HepG2 (cell line): ENCODE data around the gene HELZ2. TPM values are rescaled to one million over a fixed set of nuclear protein-coding genes. Genes with fewer than 3 reads are reported as not detected.
A peak's percentile ranks its signal among the peaks of the same experiment; 100 is the strongest.

ENCODE experiments used
- ADNP ChIP-seq: sonication (generic); formaldehyde crosslinking; IDR thresholded peaks from 2 replicates; pipeline ENCODE4 v1.4.0; 2020; ENCODE audit warnings: missing genetic modification reagents
- FOSL2 ChIP-seq: sonication (generic); formaldehyde crosslinking; IDR thresholded peaks from 2 replicates; pipeline ENCODE4 v1.4.0; 2020; ENCODE audit warnings: missing genetic modification reagents
- GZF1 ChIP-seq: sonication (generic); formaldehyde crosslinking; IDR thresholded peaks from 2 replicates; pipeline ENCODE4 v1.5.1; 2020; ENCODE audit warnings: mild to moderate bottlenecking, missing genetic modification reagents
- HBP1 ChIP-seq: IDR thresholded peaks from 2 replicates; pipeline ENCODE4 v1.6.1; 2016; ENCODE audit warnings: low read depth, control low read depth
- HMGXB4 ChIP-seq, 2 experiments: sonication (generic) in 1 of 2; formaldehyde crosslinking in 1 of 2; IDR thresholded peaks; 2 replicates each; pipeline versions ENCODE4 v1.4.0 to v1.6.1; 2018 to 2020; ENCODE audit warnings: missing genetic modification reagents in 2 of 2, borderline replicate concordance in 1 of 2, low read depth in 1 of 2, mild to moderate bottlenecking in 1 of 2, missing biosample characterization in 1 of 2
- KAT7 ChIP-seq: IDR thresholded peaks from 2 replicates; pipeline ENCODE4 v1.6.1; 2018; ENCODE audit warnings: borderline replicate concordance, missing compliant biosample characterization
- KDM2A ChIP-seq: sonication (generic); formaldehyde crosslinking; IDR thresholded peaks from 2 replicates; pipeline ENCODE4 v1.4.0; 2020; ENCODE audit warnings: low read depth, missing genetic modification reagents, borderline replicate concordance
- KDM6A ChIP-seq: IDR thresholded peaks from 2 replicates; pipeline ENCODE4 v1.6.1; 2016; ENCODE audit warnings: low read depth
- NCOA2 ChIP-seq: sonication (generic); formaldehyde crosslinking; IDR thresholded peaks from 2 replicates; pipeline ENCODE4 v1.8.0; 2022; ENCODE audit warnings: inconsistent platforms
- NFYB ChIP-seq: sonication (generic); formaldehyde crosslinking; IDR thresholded peaks from 2 replicates; pipeline ENCODE4 v1.4.0; 2020; ENCODE audit warnings: missing genetic modification reagents
- NR2F1 ChIP-seq, 2 experiments: fragments of 450-650 bp in 1 of 2; formaldehyde crosslinking in 1 of 2; IDR thresholded peaks; 2 replicates each; pipeline versions ENCODE4 v1.5.0 to v1.6.1; 2016 to 2020; ENCODE audit warnings: mild to moderate bottlenecking in 1 of 2, missing compliant biosample characterization in 1 of 2, missing genetic modification reagents in 1 of 2, moderate library complexity in 1 of 2
- RXRA ChIP-seq: sonication (generic); formaldehyde crosslinking; IDR thresholded peaks from 2 replicates; pipeline ENCODE4 v1.5.1; 2020; ENCODE audit warnings: missing genetic modification reagents
- SETDB1 ChIP-seq: sonication (generic); formaldehyde crosslinking; IDR thresholded peaks from 2 replicates; pipeline ENCODE4 v1.5.1; 2020; ENCODE audit warnings: missing genetic modification reagents, mild to moderate bottlenecking, borderline replicate concordance
- SPEN ChIP-seq: sonication (generic); formaldehyde crosslinking; IDR thresholded peaks from 2 replicates; pipeline ENCODE4 v1.5.1; 2020; ENCODE audit warnings: low read depth, mild to moderate bottlenecking, missing genetic modification reagents
- TBX2 ChIP-seq: sonication (generic); formaldehyde crosslinking; IDR thresholded peaks from 2 replicates; pipeline ENCODE4 v1.5.0; 2020; ENCODE audit warnings: missing genetic modification reagents, mild to moderate bottlenecking, borderline replicate concordance
- TERF1 ChIP-seq: sonication (generic); formaldehyde crosslinking; IDR thresholded peaks from 2 replicates; pipeline ENCODE4 v1.8.0; 2022; ENCODE audit warnings: mild to moderate bottlenecking, missing genetic modification reagents, moderate library complexity
- THRA ChIP-seq: sonication (generic); formaldehyde crosslinking; IDR thresholded peaks from 2 replicates; pipeline ENCODE4 v1.4.0; 2020; ENCODE audit warnings: missing genetic modification reagents, borderline replicate concordance
- ZNF205 ChIP-seq: IDR thresholded peaks from 2 replicates; pipeline ENCODE4 v1.6.1; 2018; ENCODE audit warnings: missing biosample characterization, missing genetic modification reagents
- ZNF263 ChIP-seq: sonication (generic); formaldehyde crosslinking; IDR thresholded peaks from 2 replicates; pipeline ENCODE4 v1.4.0; 2020; ENCODE audit warnings: missing genetic modification reagents
- ZNF326 ChIP-seq: sonication (generic); formaldehyde crosslinking; IDR thresholded peaks from 2 replicates; pipeline ENCODE4 v1.4.0; 2020; ENCODE audit warnings: missing genetic modification reagents, borderline replicate concordance
- ZNF710 ChIP-seq: sonication (generic); formaldehyde crosslinking; IDR thresholded peaks from 2 replicates; pipeline ENCODE4 v1.5.0; 2020; ENCODE audit warnings: mild to moderate bottlenecking, missing genetic modification reagents, borderline replicate concordance
- ZSCAN30 ChIP-seq: sonication (generic); formaldehyde crosslinking; IDR thresholded peaks from 2 replicates; pipeline ENCODE4 v1.5.0; 2020; ENCODE audit warnings: mild to moderate bottlenecking, missing genetic modification reagents
- polyA plus RNA-seq, 8 experiments: library from polyadenylated mRNA; depleted of rRNA in 3 of 8; stranded (reverse) in 7 of 8; unstranded in 1 of 8; fragments of >200 nt; fragmentation: Illumina TruSeq in 4 of 8; extraction: Trizol in 4 of 8; gene quantifications; 2 replicates each; pipeline versions ENCODE4 v1.2.1 to v1.2.3, GENCODE V29; 2011 to 2016; ENCODE audit warnings: low read depth in 4 of 8, missing spikeins in 1 of 8, mixed read lengths in 1 of 8; ENCODE audit not compliant: insufficient read depth in 1 of 8
- total RNA-seq, 5 experiments: library from RNA; depleted of rRNA; stranded (reverse); fragments of >200 nt; fragmentation: Illumina TruSeq; extraction: Trizol; gene quantifications; 2 replicates each; pipeline ENCODE4 v1.2.3, GENCODE V29; 2016; ENCODE audit warnings: low read depth in 1 of 5

HELZ2 gene
- total and polyA plus RNA-seq, 2 of the 13 experiments (the other 11 are each of a cell fraction or from before 2014, with no cell fraction given), result 9.6 to 10.1 TPM

- TF ChIP-seq ZNF205 (CRISPR knock-in tag), result 0 out of 2 replicates have a peak, but pooled peaks have one; percentile 45
- TF ChIP-seq NFYB (CRISPR knock-in tag), result no peak
- peak in 1 of 2 experiments; percentile 79; a peak in 2 of 4 replicates for TF ChIP-seq HMGXB4 (CRISPR knock-in tag; IDR thresholded peaks at IDR 0.05; ENCODE audit: borderline replicate concordance in 1 of 2, low read depth in 1 of 2)
- TF ChIP-seq FOSL2 (CRISPR knock-in tag), result 0 out of 2 replicates have a peak, but pooled peaks have one; percentile 5
- peak; percentile 29; the same call in 1 of the 2 replicates for TF ChIP-seq ZNF263
- TF ChIP-seq GZF1 (CRISPR knock-in tag), result no peak
- TF ChIP-seq KDM6A (CRISPR knock-in tag), result 0 out of 2 replicates have a peak, but pooled peaks have one; percentile 35
- no peak for TF ChIP-seq TERF1 (CRISPR knock-in tag)
- TF ChIP-seq SPEN, result no peak
- TF ChIP-seq ADNP (CRISPR knock-in tag), result no peak
- TF ChIP-seq HBP1, result peak; percentile 60; the same call in 1 of the 2 replicates
- no peak for TF ChIP-seq ZSCAN30 (CRISPR knock-in tag)
- TF ChIP-seq ZNF326 (CRISPR knock-in tag), result no peak
- TF ChIP-seq KDM2A (CRISPR knock-in tag), result peak; percentile 58; the same call in 1 of the 2 replicates
- TF ChIP-seq NCOA2 (CRISPR knock-in tag), result peak; percentile 29; the same call in 1 of the 2 replicates
- peak; percentile 43; the same call in 1 of the 2 replicates for TF ChIP-seq TBX2 (CRISPR knock-in tag)
- 0 out of 2 replicates have a peak, but pooled peaks have one; percentile 16 for TF ChIP-seq ZNF710
- TF ChIP-seq NR2F1 (CRISPR knock-in tag; IDR thresholded peaks at IDR 0.05), result no peak
- no peak for TF ChIP-seq THRA
- no peak for TF ChIP-seq KAT7 (CRISPR knock-in tag)
- TF ChIP-seq RXRA (CRISPR knock-in tag), result peak; percentile 37
- no peak for TF ChIP-seq SETDB1
Observed at GRCh38 chr20:63577317-63577894, 3.4 kb upstream of the HELZ2 start (continued).
